ENCODE results near the gene GIPC3.
A peak's percentile ranks its signal among the peaks of the same experiment; 100 is the strongest.
"Not testable (repeated sequence)": the region's sequence is repeated elsewhere in the genome, so short reads cannot be mapped to it uniquely, and the experiment has no call there.

Gene GIPC3

GRCh38 chr19:3620145-3620816 lies 35.0 kb downstream of the GIPC3 start:
- FAIRE-seq, result no peak

- no peak for FAIRE-seq
Measured at GRCh38 chr19:3620817-3621547, 35.7 kb downstream of the GIPC3 start.

- FAIRE-seq, result no peak
Measured at GRCh38 chr19:3621689-3622088, 36.4 kb downstream of the GIPC3 start.

- no peak for FAIRE-seq
Measured at GRCh38 chr19:3622224-3622623, 36.9 kb downstream of the GIPC3 start.

- no peak for FAIRE-seq
Measured at GRCh38 chr19:3623716-3624115, 38.4 kb downstream of the GIPC3 start.

GRCh38 chr19:3625996-3626472 lies 40.8 kb downstream of the GIPC3 start:
- FAIRE-seq, result no peak

GRCh38 chr19:3626473-3627350 lies 41.4 kb downstream of the GIPC3 start, which contains the start of gene CACTIN:
CACTIN (minus strand) TSS chr19:3626790; CDS start chr19:3626762, 28 bp downstream.
- FAIRE-seq, result peak; percentile 97

GRCh38 chr19:3627351-3627723 lies 42.1 kb downstream of the GIPC3 start:
- FAIRE-seq, result no peak

GRCh38 chr19:3628766-3629165 lies 43.5 kb downstream of the GIPC3 start:
- FAIRE-seq, result not testable (repeated sequence)

- no peak for FAIRE-seq
Measured at GRCh38 chr19:3631053-3631861, 46.0 kb downstream of the GIPC3 start.

- no peak for FAIRE-seq
Measured at GRCh38 chr19:3632098-3632497, 46.8 kb downstream of the GIPC3 start.

GRCh38 chr19:3632739-3633558 lies 47.7 kb downstream of the GIPC3 start:
- FAIRE-seq, result no peak

- FAIRE-seq, result no peak
Measured at GRCh38 chr19:3633559-3633988, 48.3 kb downstream of the GIPC3 start.

- no peak for FAIRE-seq
Measured at GRCh38 chr19:3634496-3635045, 49.3 kb downstream of the GIPC3 start.

GRCh38 chr19:3636506-3636905 lies 51.2 kb downstream of the GIPC3 start:
- no peak for FAIRE-seq

- FAIRE-seq, result no peak
Measured at GRCh38 chr19:3636962-3637361, 51.7 kb downstream of the GIPC3 start.

- no peak for FAIRE-seq
Measured at GRCh38 chr19:3637621-3638020, 52.3 kb downstream of the GIPC3 start.

- no peak for FAIRE-seq
Measured at GRCh38 chr19:3638208-3639193, 53.2 kb downstream of the GIPC3 start.

GRCh38 chr19:3639479-3639878 lies 54.2 kb downstream of the GIPC3 start:
- no peak for FAIRE-seq

Data from endometrium (tissue), 2 donors.